ENCODE data around the gene TLL2. TPM values are rescaled to one million over a fixed set of nuclear protein-coding genes. Genes with fewer than 3 reads are reported as not detected.

TLL2 gene
- total and polyA plus RNA-seq, 9 of the 15 experiments (the other 6 are each of a cell fraction or from before 2014, with no cell fraction given): 0.09 TPM; not detected in 8

DNA sequence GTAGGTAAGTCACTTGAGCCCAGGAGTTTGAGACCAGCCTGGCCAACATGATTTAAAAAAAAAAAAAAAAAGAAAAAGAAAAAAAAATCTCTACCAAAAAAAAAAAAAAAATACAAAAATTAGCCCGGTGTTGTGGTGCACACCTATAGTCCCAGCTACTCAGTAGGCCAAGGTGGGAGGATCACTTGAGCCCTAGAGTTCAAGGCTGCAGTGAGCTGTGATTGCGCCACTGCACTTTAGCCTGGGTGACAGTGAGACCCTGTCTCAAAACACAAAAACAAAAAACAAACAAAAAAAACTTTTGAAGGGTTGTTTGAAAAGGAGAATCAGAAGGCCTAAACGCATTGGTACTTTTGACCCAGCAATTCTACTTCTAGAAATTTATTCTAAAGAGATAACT, 13.7 kb downstream of the TLL2 start:
- no peak for FAIRE-seq
- no peaks in the 10 kb centered on the region; a peak in 1 of 5 replicates for H3K4me1 ChIP-seq (replicated peaks in 1 of 2; ENCODE audit: control insufficient read depth in 2 of 2, insufficient read depth in 2 of 2, low read length in 2 of 2)
- H3K36me3 ChIP-seq (ENCODE audit: control insufficient read depth, insufficient read depth, low read length): no peaks in the 10 kb centered on the region
- no peak overlapping the region for H3K9ac ChIP-seq (ENCODE audit: insufficient read depth in 1 of 2, low read depth in 2 of 2, low read length in 2 of 2)
- TF ChIP-seq RBFOX2 (IDR thresholded peaks at IDR 0.05; ENCODE audit: low read depth, low read length) (no peak), ATF1 (CRISPR knock-in tag; IDR thresholded peaks at IDR 0.05) (no peak), ATF1 (tag; IDR thresholded peaks at IDR 0.05) (no peak), SRSF3 (IDR thresholded peaks at IDR 0.05; ENCODE audit: insufficient read depth, low read length) (no peak), HDAC8 (tag; IDR thresholded peaks at IDR 0.05) (no peak), TRIM24 (IDR thresholded peaks at IDR 0.05) (no peak), SIRT6 (IDR thresholded peaks at IDR 0.05; ENCODE audit: low read depth, low read length) (no peak), DACH1 (IDR thresholded peaks at IDR 0.05; ENCODE audit: partially characterized antibody) (no peak), SMC3 (conservative IDR thresholded peaks at IDR 0.05; ENCODE audit: insufficient read depth, low read depth, low read length) (no peak), BRCA1 (IDR thresholded peaks at IDR 0.05) (no peak), BRCA1 (CRISPR knock-in tag; IDR thresholded peaks at IDR 0.05) (no peak), NUFIP1 (IDR thresholded peaks at IDR 0.05; ENCODE audit: partially characterized antibody) (no peak), TSC22D4 (tag; IDR thresholded peaks at IDR 0.05) (no peak)
- TF ChIP-seq, protein P1, sequence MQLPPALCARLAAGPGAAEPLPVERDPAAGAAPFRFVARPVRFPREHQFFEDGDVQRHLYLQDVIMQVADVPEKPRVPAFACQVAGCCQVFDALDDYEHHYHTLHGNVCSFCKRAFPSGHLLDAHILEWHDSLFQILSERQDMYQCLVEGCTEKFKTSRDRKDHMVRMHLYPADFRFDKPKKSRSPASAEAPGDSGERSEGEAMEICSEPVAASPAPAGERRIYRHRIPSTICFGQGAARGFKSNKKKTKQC (CRISPR knock-in tag; IDR thresholded peaks at IDR 0.05): no peak
- ATAC-seq: no peak
- 4% methylated on average over 3 of the region's 3 CpGs for WGBS (ENCODE audit: insufficient coverage, low coverage, missing lambda C conversion rate)
- no peak overlapping the region for H3K27ac ChIP-seq (ENCODE audit: extremely low read depth, low read depth, low read length)
- in situ Hi-C loops (cut with MboI) (no loop called here), intact Hi-C loops (cut with micrococcal nuclease) (no loop called here)
- 0 out of 2 replicates have a peak, but pooled peaks cover 3% of the 10 kb centered on the region for H4K20me1 ChIP-seq (replicated peaks; ENCODE audit: control insufficient read depth, insufficient read depth, low read length)
- no peak for DNase-seq (ENCODE audit: extremely low read depth in 1 of 4, low spot score in 3 of 4)
- no peaks in the 10 kb centered on the region for H3K9me1 ChIP-seq (ENCODE audit: control insufficient read depth, insufficient read depth, low read length)
- no TSS peak for BruUV-seq (replicated peaks)
- H3K4me2 ChIP-seq (ENCODE audit: insufficient read depth, low read length): no peak overlapping the region
- no peaks in the 10 kb centered on the region for H3K79me2 ChIP-seq (ENCODE audit: control insufficient read depth, insufficient read depth, low read length)
- H3K9me3 ChIP-seq (replicated peaks; ENCODE audit: control insufficient read depth, insufficient read depth, low read depth, low read length): no peaks in the 10 kb centered on the region
- no peak overlapping the region for H2AFZ ChIP-seq (ENCODE audit: low read depth, low read length)
- H3K27me3 ChIP-seq (ENCODE audit: control insufficient read depth in 2 of 2, insufficient read depth in 2 of 2, low read length in 2 of 2): peaks cover 0 to 10% of the 10 kb centered on the region in 2 experiments; a peak in 3 of 5 replicates
- ChIA-PET POLR2A (no interaction called here), CTCF (ENCODE audit: low intra/inter-chr PET ratio) (no interaction called here)
- H3K4me3 ChIP-seq: no peak overlapping the region

All from K562 (cell line).